Nephron (organoid): ENCODE results near the gene SLC25A12.
A peak's percentile ranks its signal among the peaks of the same experiment; 100 is the strongest.

Experiments used
- H3K27ac Mint-ChIP-seq, 3 experiments: 2 replicates each; pipeline ENCODE4 v1.8.0; 2020; ENCODE audit warnings: mixed read lengths in 3 of 3, mild to moderate bottlenecking in 2 of 3, moderate library complexity in 1 of 3
- H3K27me3 Mint-ChIP-seq: 2 replicates; pipeline ENCODE4 v1.8.0; 2021; ENCODE audit warnings: low read depth, mild to moderate bottlenecking, moderate library complexity, mixed read lengths
- H3K36me3 Mint-ChIP-seq: 2 replicates; pipeline ENCODE4 v1.8.0; 2020; ENCODE audit warnings: low read depth, mixed read lengths
- H3K4me1 Mint-ChIP-seq: 2 replicates; pipeline ENCODE4 v1.8.0; 2020; ENCODE audit warnings: mixed read lengths
- H3K4me3 Mint-ChIP-seq, 3 experiments: 2 replicates each; pipeline ENCODE4 v1.8.0; 2020; ENCODE audit warnings: mild to moderate bottlenecking in 3 of 3, mixed read lengths in 3 of 3, moderate library complexity in 2 of 3
- H3K9me3 Mint-ChIP-seq: 2 replicates; pipeline ENCODE4 v1.8.0; 2020; ENCODE audit warnings: mixed read lengths
- CTCF ChIP-seq, 3 experiments: fragments of 200-600 bp; sonication (generic); IDR thresholded peaks; one replicate each; pipeline ENCODE4 v1.5.0; 2021; ENCODE audit warnings: antibody characterized with exemption in 3 of 3; ENCODE audit not compliant: unreplicated experiment in 3 of 3

The SLC25A12 gene

GRCh38 chr2:171882089-171882769, 11.8 kb downstream of the SLC25A12 start:
- H3K4me1 Mint-ChIP-seq = peaks cover 20% of the 10 kb centered on the region
- H3K36me3 Mint-ChIP-seq = peaks cover 9% of the 10 kb centered on the region
- no peak overlapping the region for H3K27ac Mint-ChIP-seq
- no peaks in the 10 kb centered on the region for H3K27me3 Mint-ChIP-seq
- TF ChIP-seq CTCF (IDR thresholded peaks at IDR 0.05; ENCODE audit: unreplicated experiment in 3 of 3) = no peak
- H3K9me3 Mint-ChIP-seq = no peaks in the 10 kb centered on the region
- H3K4me3 Mint-ChIP-seq = no peak overlapping the region

GRCh38 chr2:171880774-171881173, 13.3 kb downstream of the SLC25A12 start:
- H3K4me3 Mint-ChIP-seq = no peak overlapping the region
- peaks cover 7% of the 10 kb centered on the region for H3K36me3 Mint-ChIP-seq
- H3K27me3 Mint-ChIP-seq = no peaks in the 10 kb centered on the region

GRCh38 chr2:171879865-171880264, 14.2 kb downstream of the SLC25A12 start:
- no peak overlapping the region for H3K27ac Mint-ChIP-seq
- no peak overlapping the region for H3K4me3 Mint-ChIP-seq
- no peaks in the 10 kb centered on the region for H3K9me3 Mint-ChIP-seq
- peaks cover 11% of the 10 kb centered on the region for H3K36me3 Mint-ChIP-seq
- peaks cover 4% of the 10 kb centered on the region for H3K27me3 Mint-ChIP-seq
- peaks cover 20% of the 10 kb centered on the region for H3K4me1 Mint-ChIP-seq
- no peak for TF ChIP-seq CTCF (IDR thresholded peaks at IDR 0.05; ENCODE audit: unreplicated experiment in 3 of 3)

More at GRCh38 chr2:171880774-171881173, 13.3 kb downstream of the SLC25A12 start:
- no peak for TF ChIP-seq CTCF (IDR thresholded peaks at IDR 0.05; ENCODE audit: unreplicated experiment in 3 of 3)
- H3K4me1 Mint-ChIP-seq = peaks cover 20% of the 10 kb centered on the region
- H3K9me3 Mint-ChIP-seq = no peaks in the 10 kb centered on the region
- no peak overlapping the region for H3K27ac Mint-ChIP-seq

GRCh38 chr2:171878481-171878993, 15.5 kb downstream of the SLC25A12 start:
- H3K4me1 Mint-ChIP-seq = peaks cover 20% of the 10 kb centered on the region

GRCh38 chr2:171874963-171875362, 19.1 kb downstream of the SLC25A12 start:
- TF ChIP-seq CTCF (IDR thresholded peaks at IDR 0.05; ENCODE audit: unreplicated experiment in 3 of 3) = no peak
- peaks cover 20% of the 10 kb centered on the region for H3K4me1 Mint-ChIP-seq
- H3K9me3 Mint-ChIP-seq = no peaks in the 10 kb centered on the region
- H3K27me3 Mint-ChIP-seq = peaks cover 4% of the 10 kb centered on the region
- peaks cover 33% of the 10 kb centered on the region for H3K36me3 Mint-ChIP-seq
- no peak overlapping the region for H3K27ac Mint-ChIP-seq
- no peak overlapping the region for H3K4me3 Mint-ChIP-seq

More at GRCh38 chr2:171878481-171878993, 15.5 kb downstream of the SLC25A12 start:
- no peak overlapping the region for H3K4me3 Mint-ChIP-seq
- H3K9me3 Mint-ChIP-seq = no peaks in the 10 kb centered on the region
- H3K27me3 Mint-ChIP-seq = peaks cover 4% of the 10 kb centered on the region
- H3K27ac Mint-ChIP-seq = peak overlapping the region in 2 of 3 experiments; percentile 29 to 64
- TF ChIP-seq CTCF (IDR thresholded peaks at IDR 0.05; ENCODE audit: unreplicated experiment in 3 of 3) = no peak
- peaks cover 17% of the 10 kb centered on the region for H3K36me3 Mint-ChIP-seq

GRCh38 chr2:171874517-171874916, 19.5 kb downstream of the SLC25A12 start:
- peaks cover 4% of the 10 kb centered on the region for H3K27me3 Mint-ChIP-seq
- H3K4me1 Mint-ChIP-seq = peaks cover 16% of the 10 kb centered on the region
- no peak for TF ChIP-seq CTCF (IDR thresholded peaks at IDR 0.05; ENCODE audit: unreplicated experiment in 3 of 3)
- peaks cover 36% of the 10 kb centered on the region for H3K36me3 Mint-ChIP-seq
- H3K9me3 Mint-ChIP-seq = no peaks in the 10 kb centered on the region
- no peak overlapping the region for H3K4me3 Mint-ChIP-seq
- H3K27ac Mint-ChIP-seq = no peak overlapping the region
